ENCODE measurements around the gene PARS2.
A peak's percentile ranks its signal among the peaks of the same experiment; 100 is the strongest.

Gene PARS2

DNA sequence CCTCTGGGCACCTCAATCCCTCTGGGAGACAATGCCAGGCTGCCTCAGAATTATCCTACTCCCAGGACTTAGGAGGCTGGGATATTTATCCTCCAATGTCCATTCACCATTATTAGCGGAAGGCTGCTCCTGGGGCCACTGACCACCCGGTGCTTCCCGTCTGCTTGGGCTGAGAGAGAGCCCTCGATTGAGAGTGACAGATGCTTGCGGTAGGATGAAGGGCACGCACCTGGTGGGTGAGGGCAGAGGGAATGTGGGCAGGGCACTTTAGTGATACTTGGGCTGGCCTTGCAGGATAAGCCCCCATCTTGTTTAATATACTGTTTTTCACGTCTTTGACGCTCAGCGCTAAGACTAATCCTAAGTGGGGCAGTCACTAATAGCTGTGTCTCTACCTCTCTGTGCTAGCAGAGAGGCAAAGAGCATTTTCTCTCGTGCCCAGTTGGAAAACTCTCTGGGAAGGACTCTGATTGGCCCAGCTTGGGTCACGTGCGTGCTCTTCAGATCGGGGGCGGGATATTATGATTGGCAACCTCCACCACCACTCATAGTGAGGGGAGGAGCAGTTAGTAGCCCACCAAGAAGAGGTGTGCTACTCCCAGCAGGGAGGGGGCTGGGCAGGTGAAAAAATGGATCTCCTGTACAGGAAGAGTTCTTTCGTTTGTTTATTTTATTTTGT, 10.6 kb upstream of the PARS2 start:
- peak; percentile 25 to 35 for DNase-seq

DNA sequence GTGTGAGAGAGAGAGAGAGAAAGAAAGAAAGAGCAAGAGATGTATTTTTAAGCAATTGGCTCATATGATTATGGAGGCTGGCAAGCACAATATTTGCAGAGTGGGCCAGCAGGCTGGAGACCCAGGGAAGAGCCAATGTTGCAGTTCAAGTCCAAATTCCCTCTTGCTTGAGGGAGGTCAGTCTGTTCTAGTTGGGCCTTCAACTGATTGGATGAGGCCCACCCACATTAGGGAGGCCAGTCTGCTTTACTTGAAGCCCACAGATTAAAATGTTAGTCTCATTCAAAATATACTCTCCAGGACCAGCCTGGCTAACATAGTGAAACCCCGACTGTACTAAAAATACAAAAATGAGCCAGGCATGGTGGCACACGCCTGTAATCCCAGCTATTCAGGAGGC, 8.6 kb upstream of the PARS2 start:
- DNase-seq: no peak

DNA sequence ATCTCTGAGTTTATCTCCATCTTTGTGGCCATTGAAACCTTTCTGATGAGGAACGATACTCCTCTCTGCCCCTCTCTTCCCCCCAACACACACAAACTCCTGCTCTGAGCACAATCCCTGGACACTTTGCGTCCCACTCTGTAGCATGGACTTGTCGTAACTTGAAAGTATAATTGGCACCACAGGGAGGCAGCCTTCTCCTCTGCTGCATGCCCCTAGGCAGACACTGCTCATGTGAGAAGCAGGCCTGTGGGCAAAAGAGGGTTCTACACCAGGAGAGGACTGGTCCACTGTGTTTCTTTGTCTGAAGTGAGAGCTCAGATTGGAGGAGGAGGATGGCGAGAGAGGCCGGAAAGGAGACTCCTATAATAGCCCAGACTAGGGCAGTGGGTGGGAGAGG, 3.8 kb upstream of the PARS2 start:
- no peak for DNase-seq

DNA sequence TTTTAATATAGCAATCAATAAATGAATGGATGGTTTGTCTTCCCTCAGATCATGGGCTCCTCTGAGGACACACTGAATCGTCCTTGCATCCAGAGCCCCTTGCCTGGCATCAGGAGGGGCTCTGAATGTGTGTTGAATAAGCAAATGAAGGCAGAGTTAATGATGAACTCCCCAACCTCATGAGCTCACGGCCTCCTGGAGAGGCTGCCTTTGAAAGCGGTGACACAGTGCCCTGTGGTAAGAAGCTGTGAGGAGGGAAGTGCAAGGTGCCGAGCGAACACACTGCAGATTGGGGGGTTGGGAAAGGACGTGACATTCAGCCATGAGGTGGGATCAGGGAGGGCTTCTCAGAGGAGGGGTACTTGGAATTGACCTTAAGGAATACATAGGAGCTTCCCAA, 3.2 kb upstream of the PARS2 start:
- DNase-seq: no peak

DNA sequence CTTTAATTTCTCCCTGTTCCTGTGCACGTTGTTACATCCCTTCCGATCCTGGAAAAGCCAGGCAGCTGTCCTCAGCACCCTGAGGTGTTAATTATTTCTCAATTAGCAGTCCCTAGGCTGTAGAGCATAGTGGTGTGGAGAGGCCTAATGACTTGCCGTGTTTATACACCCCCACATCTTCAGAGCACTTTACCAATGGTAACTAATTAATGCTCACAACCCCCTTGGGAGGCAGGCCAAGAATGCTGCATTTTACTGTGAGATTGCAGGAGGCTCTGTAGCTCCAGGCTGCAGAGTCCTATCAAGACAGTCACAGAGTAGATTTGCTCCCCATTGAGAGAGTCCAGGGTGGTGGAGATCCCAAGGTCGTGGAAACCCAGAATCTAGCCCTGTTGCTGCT, 2.4 kb upstream of the PARS2 start:
- no peak for DNase-seq

DNA sequence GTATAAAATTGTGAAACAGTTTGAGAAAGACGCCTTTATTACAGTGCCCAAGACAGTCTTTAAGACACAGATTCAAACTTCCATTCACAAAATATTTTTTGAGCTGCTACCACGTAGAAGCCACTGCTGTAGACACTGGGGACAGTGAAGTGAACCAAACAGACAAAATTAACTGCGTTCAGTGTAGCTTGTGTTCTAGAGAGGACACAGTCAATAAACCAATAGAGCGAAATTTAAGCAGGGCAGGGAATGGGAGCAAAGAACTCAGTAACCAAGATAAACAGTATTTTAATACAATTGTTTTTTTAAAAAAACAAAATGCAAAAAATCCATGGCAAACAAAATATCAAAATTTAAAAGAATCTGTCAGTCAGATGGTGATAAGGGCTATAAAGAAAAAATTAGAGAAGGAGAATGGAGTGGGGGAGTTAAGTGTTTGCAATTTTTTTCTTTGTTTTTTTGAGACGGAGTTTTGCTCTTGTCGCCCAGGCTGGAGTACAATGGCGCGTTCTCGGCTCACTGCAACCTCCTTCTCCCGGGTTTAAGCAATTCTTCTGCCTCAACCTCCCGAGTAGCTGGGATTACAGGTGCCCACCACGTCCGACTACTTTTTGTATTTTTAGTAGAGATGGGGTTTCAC, 719 bp upstream of the PARS2 start:
- no peak for DNase-seq

DNA sequence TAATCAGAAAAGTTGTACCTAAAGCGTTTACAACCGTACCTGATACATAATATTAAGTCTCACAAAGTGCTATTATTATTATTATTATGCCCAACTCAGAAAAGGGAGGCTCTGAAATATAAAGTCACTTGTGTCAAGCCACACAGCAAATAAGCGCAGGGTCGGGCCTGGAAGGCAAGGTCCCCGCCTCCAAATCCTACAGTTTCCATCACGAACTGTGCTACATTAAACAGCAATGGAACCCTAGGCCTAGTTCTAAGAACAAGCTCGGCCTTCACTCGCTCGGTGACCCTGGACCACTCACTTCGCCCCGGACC, 549 bp downstream of the PARS2 start:
- DNase-seq: no peak

DNA sequence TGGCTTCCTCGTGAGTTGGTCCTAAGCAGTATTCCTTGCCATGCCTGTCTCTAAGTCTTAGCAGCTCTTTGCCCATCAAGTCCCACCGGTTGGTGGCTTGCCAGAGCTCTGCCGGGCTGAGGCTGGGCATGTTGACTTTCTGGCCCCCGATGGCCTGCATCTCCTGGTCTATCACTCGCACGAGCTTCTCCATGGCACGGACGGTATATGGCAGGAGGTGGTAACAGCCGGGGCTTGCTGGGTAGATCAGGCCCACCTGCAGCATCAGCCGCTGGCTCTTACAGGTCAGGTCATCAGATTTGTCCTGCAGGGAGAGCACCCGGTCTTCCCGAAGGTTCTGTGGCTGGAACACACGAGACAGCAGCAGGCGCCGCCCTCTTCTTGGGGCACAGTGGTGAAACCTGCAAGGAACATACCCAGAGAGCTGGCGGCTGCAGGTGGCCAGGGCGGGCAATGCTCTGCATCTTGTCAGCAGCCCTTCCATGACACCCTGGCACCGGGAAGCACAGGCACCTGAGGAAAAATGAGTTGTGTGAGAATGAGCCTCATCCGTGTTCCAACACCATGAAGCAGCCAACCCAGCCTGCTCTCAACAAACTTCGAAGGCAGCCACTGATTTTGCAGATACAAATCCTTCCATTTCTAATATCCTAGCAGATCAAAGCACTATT, 5.5 kb downstream of the PARS2 start:
- no peak for DNase-seq

DNA sequence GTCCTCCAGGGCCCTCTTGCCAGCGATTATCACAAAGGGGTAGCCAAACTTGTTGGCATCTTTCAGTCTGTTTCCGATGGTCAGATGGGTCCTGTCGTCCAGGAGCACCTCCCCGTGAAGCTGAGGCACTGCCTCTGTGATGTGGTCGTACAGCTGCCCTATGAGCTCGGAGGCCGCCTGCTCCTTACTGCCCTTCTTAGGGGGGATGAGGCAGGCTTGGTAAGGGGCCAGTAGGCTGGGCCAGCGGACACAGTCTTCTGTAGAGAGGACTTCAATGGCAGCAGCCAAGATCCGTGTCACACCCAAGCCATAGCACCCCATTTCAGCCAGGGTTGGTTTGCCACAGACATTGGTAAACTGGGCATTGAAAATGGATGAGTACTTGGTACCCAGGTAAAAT, 6.5 kb downstream of the PARS2 start:
- no peak for DNase-seq

DNA sequence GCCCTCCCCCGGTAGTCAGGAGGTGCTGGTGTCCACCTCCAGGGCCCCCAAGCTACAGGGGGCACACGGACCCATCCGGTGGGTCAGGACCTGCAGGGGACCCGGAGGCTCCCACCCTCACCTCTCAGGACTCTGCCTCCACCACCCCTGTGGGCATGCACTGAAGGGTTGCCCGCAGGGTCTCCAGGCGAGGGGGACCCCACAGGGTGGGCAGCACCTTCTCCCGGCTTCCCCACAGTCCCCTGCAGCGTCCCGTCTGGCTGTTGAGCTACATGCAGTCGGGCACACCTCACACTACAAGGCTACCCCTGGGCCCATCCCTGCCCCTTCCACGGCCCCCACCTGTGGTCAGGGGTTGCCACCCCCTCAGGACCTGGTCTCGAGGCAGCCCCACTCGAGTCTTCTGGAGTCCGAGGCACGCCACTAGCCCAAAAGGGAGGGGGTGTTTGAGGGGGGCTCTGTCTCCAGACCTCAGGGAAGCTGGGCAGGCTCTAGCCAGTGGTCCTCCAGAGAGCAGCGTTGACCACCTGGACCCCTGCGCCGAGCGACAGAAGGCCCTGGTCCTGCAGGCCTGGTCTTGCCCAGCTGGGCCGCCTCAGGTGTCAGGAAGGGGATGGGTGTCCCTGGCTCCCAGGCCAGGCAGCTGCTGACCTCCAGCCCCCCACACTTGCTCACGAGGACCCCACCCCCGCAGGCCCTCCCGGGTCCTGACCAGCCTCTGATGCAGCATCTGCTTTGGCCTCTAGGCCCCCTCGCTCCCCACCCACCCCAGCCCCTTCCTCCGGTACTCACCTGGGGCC, 9.6 kb downstream of the PARS2 start:
- no peak for DNase-seq

DNA sequence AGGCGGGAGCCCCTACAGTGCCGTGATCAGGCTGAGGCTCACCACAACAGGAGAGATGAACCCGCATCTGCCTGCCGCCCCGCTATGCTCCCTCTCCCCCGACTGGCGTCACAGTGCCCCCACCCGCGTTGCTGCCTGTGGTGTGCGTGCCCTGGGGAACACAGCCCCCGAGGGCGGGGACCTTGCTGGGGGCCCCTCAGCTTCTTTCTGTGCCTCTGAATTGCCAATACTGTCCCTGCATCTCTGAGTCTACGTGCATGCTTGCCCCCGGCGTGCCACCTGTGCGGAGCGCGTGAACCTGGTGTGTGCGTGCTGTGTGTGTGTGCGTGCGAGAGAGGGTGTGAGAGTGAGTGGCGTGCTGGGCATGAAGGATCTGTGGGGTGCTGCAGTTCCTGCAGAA, 10.3 kb downstream of the PARS2 start:
- no peak for DNase-seq

DNA sequence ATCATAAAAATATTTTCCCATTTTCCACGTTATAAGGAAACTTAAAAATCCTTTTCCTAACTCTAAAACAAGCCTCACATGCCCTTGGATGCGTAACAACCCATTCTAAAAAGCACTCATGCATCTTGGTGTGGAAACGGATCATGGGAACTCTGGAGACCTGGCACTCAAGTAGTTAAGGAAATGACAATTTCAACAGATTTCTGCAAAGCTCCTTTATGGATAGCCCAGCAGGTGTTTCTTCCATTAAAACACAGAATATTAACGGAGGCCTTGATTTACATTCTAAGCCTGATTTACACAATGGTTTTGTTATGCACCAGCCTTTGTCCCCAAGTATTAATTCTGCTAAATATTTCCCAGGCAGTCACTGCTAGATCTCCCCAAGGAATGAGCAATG, 12.9 kb downstream of the PARS2 start:
- DNase-seq: no peak

DNA sequence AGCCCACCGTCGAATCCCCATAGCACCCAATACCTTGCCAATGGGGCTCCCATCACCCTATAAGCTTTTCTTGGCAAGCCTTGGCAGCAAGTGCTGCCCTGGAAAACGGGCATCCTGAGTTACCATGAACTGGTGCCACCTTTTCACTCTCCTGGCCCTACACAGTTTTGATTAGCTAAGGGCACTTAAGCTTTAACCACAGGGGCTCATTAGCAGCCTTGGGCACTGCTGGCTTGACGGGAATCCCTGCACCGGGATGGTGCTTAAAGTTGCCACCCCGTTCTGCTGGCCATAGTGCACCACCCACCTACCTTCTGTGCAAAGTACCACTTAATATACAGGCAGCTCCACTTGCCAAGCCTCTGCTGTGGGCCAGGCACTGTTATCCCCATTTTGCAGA, 13.7 kb downstream of the PARS2 start:
- DNase-seq: no peak

DNA sequence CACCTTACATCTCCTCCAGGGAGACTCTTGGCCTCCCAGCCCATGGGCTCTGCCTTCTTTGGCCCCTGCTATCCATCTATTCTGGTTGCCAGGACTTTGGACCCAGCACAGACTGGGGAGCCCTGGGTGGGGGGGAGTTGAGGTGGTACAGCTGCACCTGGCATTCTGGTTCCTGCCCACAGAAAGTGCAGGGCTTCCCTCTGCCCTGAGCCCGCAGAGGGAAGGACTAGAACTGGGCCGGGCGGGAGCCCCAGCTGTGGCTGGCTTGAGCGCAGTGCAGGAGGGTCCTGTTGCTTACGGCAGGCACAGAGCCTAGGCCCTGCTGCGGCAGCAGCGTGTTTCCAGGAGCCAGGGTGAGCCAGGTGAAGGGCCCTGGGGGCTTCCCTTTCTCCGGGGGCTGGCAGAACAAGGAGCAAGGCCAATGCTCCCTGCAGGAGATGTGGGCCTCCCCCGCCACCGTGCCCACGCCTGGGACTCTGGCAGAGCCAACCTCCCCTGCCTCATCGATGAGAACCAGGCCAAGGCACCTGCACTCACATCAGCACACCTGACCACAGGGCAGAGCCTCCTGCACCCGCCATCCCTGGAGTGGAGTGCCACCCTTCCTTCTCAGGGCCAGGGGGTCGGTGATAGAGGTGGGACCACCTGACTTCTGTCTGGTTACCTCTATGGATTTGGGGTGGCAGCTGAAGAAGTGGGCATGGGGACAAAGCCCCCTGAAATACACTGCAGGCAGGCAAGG, 16.1 kb downstream of the PARS2 start:
- DNase-seq: no peak

DNA sequence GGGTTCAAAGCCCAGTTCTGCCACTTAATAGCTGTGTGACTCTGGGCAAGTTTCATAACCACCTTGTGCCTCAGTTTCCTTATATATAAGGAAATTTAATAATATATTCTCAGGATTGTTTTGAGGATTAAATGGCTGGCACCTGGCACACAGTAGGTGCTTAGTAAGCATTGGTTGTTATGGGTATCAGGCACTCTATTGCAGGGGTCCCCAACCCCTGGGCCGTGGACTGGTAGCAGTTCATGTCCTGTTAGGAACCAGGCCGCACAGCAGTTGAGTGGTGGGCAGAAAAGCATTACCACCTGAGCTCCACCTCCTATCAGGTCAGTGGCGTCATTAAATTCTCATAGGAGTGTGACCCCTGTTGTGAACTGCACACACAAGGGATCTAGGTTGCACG, 18.5 kb downstream of the PARS2 start:
- DNase-seq: no peak

DNA sequence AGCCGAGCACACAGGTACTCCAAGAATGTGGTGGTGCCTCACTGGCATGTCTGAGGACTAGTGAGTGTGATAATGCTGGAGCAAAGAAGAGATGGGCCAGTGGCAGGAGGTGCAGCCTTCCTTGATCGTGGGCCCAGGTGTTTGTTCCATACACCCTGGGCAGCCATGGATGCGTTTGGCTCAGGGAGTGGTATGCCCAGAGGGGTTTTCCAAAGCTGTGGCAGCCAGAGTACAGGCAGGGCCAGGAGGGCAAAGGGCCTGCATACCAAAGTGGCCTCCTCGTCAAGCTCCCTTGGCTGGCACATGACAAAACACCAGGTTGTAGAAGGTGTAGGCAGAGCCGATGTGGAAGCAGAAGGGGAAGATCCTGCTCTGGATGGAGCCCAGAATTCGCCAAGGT, 19.0 kb downstream of the PARS2 start:
- no peak for DNase-seq

DNA sequence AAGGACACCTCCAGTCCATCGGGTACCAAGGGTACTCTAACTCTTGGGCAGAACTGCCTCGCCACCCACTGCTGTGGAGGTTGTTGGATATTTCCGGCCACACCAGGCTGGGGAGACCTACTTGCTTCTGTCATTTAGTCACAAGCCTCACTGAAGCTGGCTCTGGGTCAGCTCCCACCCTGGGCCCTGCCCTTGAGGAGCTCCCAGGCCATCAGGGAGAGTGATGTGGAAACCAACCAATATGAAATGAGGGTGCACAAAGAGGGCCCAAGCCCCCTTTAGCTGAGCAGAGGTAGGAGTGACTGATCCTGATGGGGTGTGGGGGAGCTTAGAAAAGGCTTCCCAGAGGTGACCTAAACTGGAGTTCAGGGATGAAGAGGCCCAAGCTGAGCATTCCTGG, 19.6 kb downstream of the PARS2 start:
- DNase-seq: no peak

DNA sequence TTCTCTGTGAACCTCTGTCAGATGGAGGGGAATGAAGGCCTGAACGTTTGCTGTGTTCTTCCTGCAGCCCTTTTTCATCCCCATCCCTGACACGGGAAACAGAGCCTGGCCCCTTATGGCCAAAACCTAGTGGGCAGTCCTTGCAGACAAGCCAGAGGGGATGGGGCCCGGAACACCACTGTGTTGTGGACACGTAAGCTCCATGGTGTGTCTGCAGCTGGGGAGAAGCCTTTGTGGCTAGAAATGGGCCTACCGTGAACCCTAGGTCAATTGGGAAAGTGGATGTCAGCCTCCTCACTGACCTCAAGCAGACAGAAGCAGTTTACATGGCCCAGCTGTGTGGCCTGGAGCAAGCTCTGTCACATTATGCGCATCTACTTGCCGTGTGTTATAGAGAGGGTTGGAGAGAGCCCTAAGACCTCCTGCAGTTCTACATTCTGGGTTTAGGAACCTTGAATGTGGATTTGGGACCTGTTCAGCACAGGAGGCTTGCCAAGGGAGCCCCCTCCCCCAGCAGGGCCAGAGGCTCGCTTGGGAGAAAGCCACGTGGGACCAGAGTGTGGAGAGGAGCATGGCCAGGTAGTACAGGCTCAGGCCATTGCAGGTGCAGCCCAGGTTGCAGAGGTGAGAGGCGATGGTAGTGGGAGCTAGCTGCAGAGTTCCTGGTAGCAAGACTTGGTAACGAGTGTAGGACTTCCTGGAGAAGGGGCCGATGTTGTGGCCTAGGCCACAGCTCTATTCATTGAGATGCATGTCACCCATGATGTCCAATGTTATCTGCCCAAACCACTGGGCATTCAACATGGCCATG, 20.7 kb downstream of the PARS2 start:
- no peak for DNase-seq

DNA sequence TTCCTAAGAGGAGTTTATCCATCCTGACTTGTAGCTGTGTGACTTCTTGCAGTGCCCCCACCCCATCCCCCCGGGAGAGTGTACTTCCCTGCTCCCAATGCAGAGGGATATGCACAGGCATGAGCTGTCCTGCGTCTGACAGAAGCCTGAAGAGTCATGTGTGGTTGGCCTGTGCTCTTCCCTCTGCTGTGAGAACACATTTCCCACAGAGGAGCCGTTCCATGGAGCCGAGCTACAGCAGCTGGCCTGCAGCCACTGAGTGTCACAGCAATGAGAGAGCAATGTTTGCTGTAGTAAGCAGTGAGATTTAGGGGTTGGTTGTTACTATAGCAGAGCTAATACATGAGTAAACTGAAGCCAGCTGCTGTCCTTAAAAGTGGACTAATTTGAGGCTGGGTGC, 22.0 kb downstream of the PARS2 start:
- DNase-seq: peak in 1 of 2 experiments; percentile 9

DNA sequence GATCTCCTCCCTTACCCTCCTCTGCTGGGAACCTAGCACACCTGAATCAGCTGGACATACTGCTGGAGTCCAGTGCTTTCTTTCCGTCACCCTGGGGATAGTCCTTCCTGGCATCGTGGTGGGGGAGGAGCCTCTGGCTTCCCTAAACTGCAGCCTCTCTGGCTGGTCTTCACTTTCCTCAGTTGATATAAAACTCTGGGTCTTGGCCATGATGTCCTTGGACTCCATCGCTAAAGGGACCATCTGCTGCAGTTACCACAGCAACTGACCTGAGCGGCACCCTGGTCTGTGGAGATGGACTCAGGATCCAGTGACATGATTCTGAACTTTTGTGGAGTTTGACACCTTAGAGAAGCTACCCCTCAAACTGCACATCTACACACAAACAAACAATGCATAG, 22.8 kb downstream of the PARS2 start:
- DNase-seq: no peak

DNA sequence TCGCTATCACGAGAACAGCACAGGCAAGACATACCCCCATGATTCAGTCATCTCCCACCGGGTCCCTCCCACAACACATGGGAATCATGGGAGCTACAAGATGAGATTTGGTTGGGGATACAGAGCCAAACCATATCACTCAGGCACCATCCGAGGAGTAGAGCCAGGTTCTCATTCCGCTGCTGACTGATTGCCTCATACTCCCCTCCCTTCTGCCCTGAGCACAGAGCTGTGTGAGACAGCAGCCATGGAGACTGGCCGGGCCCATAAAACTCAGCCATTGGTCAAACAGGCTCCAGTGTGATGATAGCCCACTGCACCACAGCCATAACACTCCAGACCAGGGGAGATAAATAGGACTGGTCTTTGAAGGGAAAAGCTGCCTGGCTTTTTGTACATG, 26.1 kb downstream of the PARS2 start:
- DNase-seq: no peak

DNA sequence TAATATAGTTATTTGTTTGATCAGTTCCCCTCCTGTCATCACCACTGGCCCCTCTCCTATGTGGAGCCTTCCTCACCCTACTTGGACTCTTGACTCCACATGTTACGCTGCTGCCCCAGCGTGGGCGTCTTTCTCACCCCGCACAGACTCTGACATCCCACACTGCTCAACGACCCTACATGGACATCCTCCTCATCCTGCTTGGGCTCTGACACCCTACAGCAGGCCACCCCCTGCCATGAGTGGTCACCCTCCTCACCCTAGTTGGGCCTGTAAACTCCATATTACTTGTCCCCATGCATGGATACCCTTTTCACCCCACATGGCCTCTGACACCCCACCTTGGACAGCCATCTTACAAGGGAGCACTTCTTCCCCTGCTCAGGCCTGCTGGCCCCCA, 27.6 kb downstream of the PARS2 start:
- no peak for DNase-seq

All from activated T-cell treated with anti-CD3 and anti-CD28 coated beads, Interleukin-2, amount 50 U/mL, for 48 hours (primary cell).